Sigmoid colon (tissue), 7 donors: ENCODE results near the gene GOLGA6A. TPM values are rescaled to one million over a fixed set of nuclear protein-coding genes. Genes with fewer than 3 reads are reported as not detected.
A peak's percentile ranks its signal among the peaks of the same experiment; 100 is the strongest.

Experiments used
- DNase-seq: peaks from one replicate; pipeline ENCODE4 v3.0.0-alpha.2; 2019
- H3K27ac ChIP-seq, 4 donors: fragments of 200-600 bp; sonication (generic); one replicate each; pipeline ENCODE4 v1.5.1; 2016 to 2019; ENCODE audit warnings: mild to moderate bottlenecking in 1 of 4
- H3K27me3 ChIP-seq, 3 donors: fragments of 200-600 bp; sonication (generic); one replicate each; pipeline ENCODE4 v1.5.1; 2019; ENCODE audit warnings: mild to moderate bottlenecking in 1 of 3
- H3K36me3 ChIP-seq, 4 donors: fragments of 200-600 bp; sonication (generic); one replicate each; pipeline ENCODE4 v1.5.1; 2016 to 2019
- H3K4me1 ChIP-seq, 4 donors: fragments of 200-600 bp; sonication (generic); one replicate each; pipeline ENCODE4 v1.5.1; 2017 to 2019
- H3K4me3 ChIP-seq, 4 donors: fragments of 200-600 bp; sonication (generic); one replicate each; pipeline ENCODE4 v1.5.1; 2017 to 2019; ENCODE audit warnings: mild to moderate bottlenecking in 2 of 4, moderate library complexity in 1 of 4
- H3K9me3 ChIP-seq, 4 donors: fragments of 200-600 bp in 3 of 4; sonication (generic) in 3 of 4; one replicate each; pipeline versions ENCODE4 v1.5.1 to v1.6.1; 2013 to 2019
- EP300 ChIP-seq, 4 donors: sonication (generic); formaldehyde crosslinking; IDR thresholded peaks; one replicate each; pipeline ENCODE4 v1.6.1; 2017; ENCODE audit warnings: antibody characterized with exemption in 4 of 4
- POLR2A ChIP-seq, 2 donors: fragments of 450-650 bp; IDR thresholded peaks; one replicate each; pipeline ENCODE4 v1.6.1; 2016; ENCODE audit warnings: antibody characterized with exemption in 2 of 2, mild to moderate bottlenecking in 2 of 2, moderate library complexity in 2 of 2
- POLR2AphosphoS5 ChIP-seq, 4 donors: sonication (generic); formaldehyde crosslinking; IDR thresholded peaks; one replicate each; pipeline ENCODE4 v1.6.1; 2017; ENCODE audit warnings: antibody characterized with exemption in 4 of 4
- WGBS, 2 donors: extraction: QIAGEN DNeasy Blood & Tissue Kit; methylation state at CpG; one replicate each; pipeline ENCODE4 v1.1.7; 2013; 5-methylcytosine and 5-hydroxymethylcytosine counted together
- intact Hi-C: fragments of 100-400 bp; cut with DNase I; formaldehyde crosslinking; loops from one replicate; pipeline ENCODE4 v1.15.1; 2023
- polyA plus RNA-seq, 3 donors: library from polyadenylated mRNA; stranded (reverse); fragments of 200-250 nt; gene quantifications; one replicate each; pipeline ENCODE4 v1.2.3, GENCODE V29; 2013
- total RNA-seq, 4 donors: library from RNA; depleted of rRNA; stranded (reverse); fragments of >200 nt; gene quantifications; one replicate each; pipeline ENCODE4 v1.1.0, GENCODE V29; 2016
- TF ChIP-seq, protein P1 (sequence below), 4 experiments: fragments of 450-650 bp in 3 of 4; fragments of 200-600 bp in 1 of 4; IDR thresholded peaks; one replicate each; pipeline ENCODE4 v1.5.1; 2016 to 2019; ENCODE audit warnings: antibody characterized with exemption in 4 of 4, mild to moderate bottlenecking in 3 of 4, moderate library complexity in 2 of 4
- donor health status: healthy with polysubstance abuse.
- donor health status: Bipolar disorder and iron deficiency.
- donor health status: healthy.

GOLGA6A gene
- total and polyA plus RNA-seq, 7 donors, result not detected

GRCh38 chr15:74038707-74039655 is 43.4 kb downstream of the GOLGA6A start:
- H3K4me3 ChIP-seq, result no peak overlapping the region
- H3K36me3 ChIP-seq, result peaks cover 15 to 47% (median 25%) of the 10 kb centered on the region in 4 donors
- H3K9me3 ChIP-seq, result no peaks in the 10 kb centered on the region
- WGBS, 2 donors, result 82 to 85% methylated on average over 9 of the region's 9 CpGs
- H3K27ac ChIP-seq, result peak overlapping the region in 3 of 4 donors; percentile 51 to 60 (median 56)
- H3K27me3 ChIP-seq, result no peaks in the 10 kb centered on the region
- DNase-seq, result no peak
- intact Hi-C loops, result no loop called here
- TF ChIP-seq EP300 (IDR thresholded peaks at IDR 0.05), result no peak
- peaks cover 0 to 47% (median 38%) of the 10 kb centered on the region in 4 donors for H3K4me1 ChIP-seq

GRCh38 chr15:74037171-74038117 is 44.9 kb downstream of the GOLGA6A start:
- Histone ChIP-seq H3K27me3 (no peaks in the 10 kb centered on the region), H3K27ac (no peak overlapping the region), H3K9me3 (no peaks in the 10 kb centered on the region), H3K4me3 (no peak overlapping the region), H3K36me3 (peaks cover 28 to 47% (median 36%) of the 10 kb centered on the region in 4 donors), H3K4me1 (peaks cover 0 to 47% (median 38%) of the 10 kb centered on the region in 4 donors)
- no peak for DNase-seq
- TF ChIP-seq, protein P1, sequence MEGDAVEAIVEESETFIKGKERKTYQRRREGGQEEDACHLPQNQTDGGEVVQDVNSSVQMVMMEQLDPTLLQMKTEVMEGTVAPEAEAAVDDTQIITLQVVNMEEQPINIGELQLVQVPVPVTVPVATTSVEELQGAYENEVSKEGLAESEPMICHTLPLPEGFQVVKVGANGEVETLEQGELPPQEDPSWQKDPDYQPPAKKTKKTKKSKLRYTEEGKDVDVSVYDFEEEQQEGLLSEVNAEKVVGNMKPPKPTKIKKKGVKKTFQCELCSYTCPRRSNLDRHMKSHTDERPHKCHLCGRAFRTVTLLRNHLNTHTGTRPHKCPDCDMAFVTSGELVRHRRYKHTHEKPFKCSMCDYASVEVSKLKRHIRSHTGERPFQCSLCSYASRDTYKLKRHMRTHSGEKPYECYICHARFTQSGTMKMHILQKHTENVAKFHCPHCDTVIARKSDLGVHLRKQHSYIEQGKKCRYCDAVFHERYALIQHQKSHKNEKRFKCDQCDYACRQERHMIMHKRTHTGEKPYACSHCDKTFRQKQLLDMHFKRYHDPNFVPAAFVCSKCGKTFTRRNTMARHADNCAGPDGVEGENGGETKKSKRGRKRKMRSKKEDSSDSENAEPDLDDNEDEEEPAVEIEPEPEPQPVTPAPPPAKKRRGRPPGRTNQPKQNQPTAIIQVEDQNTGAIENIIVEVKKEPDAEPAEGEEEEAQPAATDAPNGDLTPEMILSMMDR (IDR thresholded peaks at IDR 0.05), result peak in 2 of 4 experiments; percentile 3 to 4
- TF ChIP-seq POLR2AphosphoS5 (IDR thresholded peaks at IDR 0.05), result no peak
- WGBS, 2 donors, result 77 to 80% methylated on average over 21 of the region's 21 CpGs
- intact Hi-C loops, result loop anchor here (1.0 kb wide), 1 partner anchor 64 kb away; no protein-coding TSS in a partner anchor

DNA sequence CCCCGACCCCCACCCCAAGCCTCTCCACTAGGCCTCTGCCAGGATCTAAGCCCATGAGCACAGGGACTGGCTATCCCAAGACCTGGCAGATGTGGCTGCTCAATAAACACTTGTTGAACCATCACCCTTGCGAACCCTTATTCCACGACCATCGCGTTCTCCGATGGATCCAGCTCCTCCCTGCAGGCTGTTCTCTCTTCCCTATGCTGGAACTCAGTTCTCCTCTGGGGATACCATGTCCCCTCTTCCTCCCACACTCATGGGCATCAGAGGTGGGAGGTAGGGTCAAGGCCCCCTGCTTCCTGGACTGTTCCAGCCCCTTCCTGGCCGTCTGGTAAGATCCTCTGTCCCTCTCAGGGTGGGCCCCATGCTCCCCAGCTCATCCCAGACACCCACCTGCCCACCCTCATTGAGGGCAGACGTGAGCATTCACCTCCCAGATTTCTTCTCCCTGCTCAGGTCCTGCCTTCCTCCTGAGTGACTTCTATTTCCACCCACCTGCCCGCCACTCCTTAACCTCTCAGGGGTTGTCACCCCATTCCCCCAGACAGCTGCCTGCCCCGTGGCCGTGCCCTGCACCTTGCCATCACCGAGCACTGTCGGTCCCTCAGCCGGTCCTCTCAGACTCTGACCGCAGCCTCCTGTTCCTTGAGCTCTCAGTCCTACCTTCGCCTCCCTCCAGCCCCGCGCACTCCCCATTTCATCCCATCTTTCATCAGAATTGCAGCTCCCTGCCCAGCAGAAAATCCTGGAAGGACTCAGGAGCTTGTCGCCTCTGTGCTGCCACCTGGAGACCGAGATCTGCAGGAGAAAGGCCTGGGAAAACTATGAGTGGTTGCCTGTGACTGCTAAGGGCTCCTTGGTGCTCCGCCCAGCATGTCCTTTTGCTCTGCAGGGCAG is 45.8 kb downstream of the GOLGA6A start:
- TF ChIP-seq, protein P1 (IDR thresholded peaks at IDR 0.05), result peak; percentile 54 to 62 (median 58)
- TF ChIP-seq EP300 (IDR thresholded peaks at IDR 0.05) (no peak), POLR2AphosphoS5 (IDR thresholded peaks at IDR 0.05) (peak in 2 of 4 donors; percentile 19 to 26)
- intact Hi-C loops, result loop anchor here (1.0 kb wide), 1 partner anchor 63 kb away; no protein-coding TSS in a partner anchor
- Histone ChIP-seq H3K27me3 (no peaks in the 10 kb centered on the region), H3K27ac (no peak overlapping the region), H3K9me3 (no peaks in the 10 kb centered on the region), H3K36me3 (peaks cover 28 to 46% (median 36%) of the 10 kb centered on the region in 4 donors), H3K4me3 (no peak overlapping the region), H3K4me1 (peaks cover 0 to 42% (median 34%) of the 10 kb centered on the region in 4 donors)
- DNase-seq, result peak; percentile 87
- WGBS, 2 donors, result 75 to 82% methylated on average over 21 of the region's 21 CpGs

DNA sequence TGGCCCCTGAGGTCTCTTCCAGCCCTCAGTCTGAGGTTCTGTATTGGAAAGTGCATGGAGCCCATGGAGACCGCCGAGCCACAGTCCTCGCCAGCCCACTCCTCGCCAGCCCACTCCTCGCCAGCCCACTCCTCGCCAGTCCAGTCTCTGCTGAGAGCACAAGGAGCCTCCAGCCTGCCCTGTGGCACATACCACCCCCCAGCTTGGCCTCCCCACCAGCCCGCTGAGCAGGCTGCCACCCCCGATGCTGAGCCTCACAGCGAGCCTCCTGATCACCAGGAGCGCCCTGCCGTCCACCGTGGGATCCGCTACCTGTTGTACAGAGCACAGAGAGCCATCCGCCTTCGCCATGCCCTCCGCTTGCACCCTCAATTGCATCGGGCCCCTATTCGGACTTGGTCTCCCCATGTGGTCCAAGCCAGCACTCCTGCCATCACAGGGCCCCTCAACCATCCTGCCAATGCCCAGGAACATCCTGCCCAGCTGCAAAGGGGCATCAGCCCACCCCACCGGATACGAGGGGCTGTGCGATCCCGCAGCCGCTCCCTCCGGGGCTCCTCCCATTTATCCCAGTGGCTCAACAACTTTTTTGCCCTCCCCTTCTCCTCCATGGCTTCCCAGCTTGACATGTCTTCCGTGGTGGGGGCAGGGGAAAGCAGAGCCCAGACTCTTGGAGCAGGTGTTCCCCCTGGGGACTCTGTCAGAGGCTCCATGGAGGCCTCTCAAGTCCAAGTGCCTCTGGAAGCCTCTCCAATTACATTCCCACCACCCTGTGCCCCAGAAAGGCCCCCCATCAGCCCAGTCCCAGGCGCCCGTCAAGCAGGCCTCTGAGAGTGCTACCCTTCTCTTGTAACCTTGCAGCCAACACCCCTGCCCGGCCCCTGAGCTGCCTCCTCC is 47.0 kb downstream of the GOLGA6A start:
- Histone ChIP-seq H3K4me3 (no peak overlapping the region), H3K4me1 (peaks cover 0 to 31% (median 23%) of the 10 kb centered on the region in 4 donors), H3K9me3 (no peaks in the 10 kb centered on the region), H3K27ac (no peak overlapping the region), H3K27me3 (no peaks in the 10 kb centered on the region), H3K36me3 (peaks cover 28 to 46% (median 36%) of the 10 kb centered on the region in 4 donors)
- WGBS, 2 donors, result 94 to 96% methylated on average over 28 of the region's 28 CpGs
- no peak for DNase-seq
- intact Hi-C loops, result no loop called here
- TF ChIP-seq, protein P1 (IDR thresholded peaks at IDR 0.05), result no peak
- TF ChIP-seq POLR2A (IDR thresholded peaks at IDR 0.05), result no peak
- no peak for TF ChIP-seq EP300 (IDR thresholded peaks at IDR 0.05)
- no peak for TF ChIP-seq POLR2AphosphoS5 (IDR thresholded peaks at IDR 0.05)
